MM.1S (cell line): ENCODE results near the gene ZDHHC11.
"Not testable (repeated sequence)": the region's sequence is repeated elsewhere in the genome, so short reads cannot be mapped to it uniquely, and the experiment has no call there.

Experiments used
- DNase-seq: peaks from one replicate; pipeline ENCODE4 v3.0.0-alpha.2; 2015
- H2AFZ ChIP-seq: fragments of 300-600 bp; sonication (generic); 2 replicates; pipeline ENCODE4 v1.6.0; 2016; ENCODE audit warnings: antibody characterized with exemption, low read length
- H3F3A ChIP-seq: fragments of 300-600 bp; sonication (generic); 2 replicates; pipeline ENCODE4 v1.6.1; 2016; ENCODE audit warnings: mild to moderate bottlenecking, antibody characterized with exemption, low read length, moderate library complexity, mixed read lengths; ENCODE audit not compliant: insufficient read depth
- H3K27ac ChIP-seq: fragments of 300-600 bp; sonication (generic); 2 replicates; pipeline ENCODE4 v1.5.1; 2016; ENCODE audit warnings: mild to moderate bottlenecking, low read length
- H3K27me3 ChIP-seq: fragments of 300-600 bp; sonication (generic); replicated peaks from 2 replicates; pipeline ENCODE4 v1.6.0; 2016; ENCODE audit warnings: low read length; ENCODE audit not compliant: insufficient read depth
- H3K36me3 ChIP-seq: fragments of 300-600 bp; sonication (generic); replicated peaks from 2 replicates; pipeline ENCODE4 v1.6.1; 2016; ENCODE audit warnings: mild to moderate bottlenecking, low read length, mixed read lengths; ENCODE audit not compliant: insufficient read depth
- H3K4me1 ChIP-seq: fragments of 300-600 bp; sonication (generic); 2 replicates; pipeline ENCODE4 v1.6.1; 2016; ENCODE audit warnings: low read length, mixed read lengths
- H3K4me2 ChIP-seq: fragments of 300-600 bp; sonication (generic); 2 replicates; pipeline ENCODE4 v1.6.0; 2016; ENCODE audit warnings: low read depth, low read length
- H3K4me3 ChIP-seq: fragments of 300-600 bp; sonication (generic); 2 replicates; pipeline ENCODE4 v1.5.1; 2016; ENCODE audit warnings: low read length, mixed read lengths
- H3K79me2 ChIP-seq: fragments of 300-600 bp; sonication (generic); 2 replicates; pipeline ENCODE4 v1.6.1; 2016; ENCODE audit warnings: mixed run types, low read length, mixed read lengths
- H3K9ac ChIP-seq: fragments of 300-600 bp; sonication (generic); 2 replicates; pipeline ENCODE4 v1.6.1; 2016; ENCODE audit warnings: low read length, mixed read lengths
- H3K9me2 ChIP-seq: fragments of 300-600 bp; sonication (generic); replicated peaks from 2 replicates; pipeline ENCODE4 v1.6.1; 2016; ENCODE audit warnings: mild to moderate bottlenecking, low read length, mixed read lengths; ENCODE audit not compliant: insufficient read depth
- H3K9me3 ChIP-seq: fragments of 300-600 bp; sonication (generic); replicated peaks from 2 replicates; pipeline ENCODE4 v1.6.1; 2016; ENCODE audit warnings: mild to moderate bottlenecking, low read length, mixed read lengths; ENCODE audit not compliant: insufficient read depth
- H4K20me1 ChIP-seq: fragments of 300-600 bp; sonication (generic); 2 replicates; pipeline ENCODE4 v1.6.1; 2016; ENCODE audit warnings: mild to moderate bottlenecking, low read length, moderate library complexity, mixed read lengths; ENCODE audit not compliant: insufficient read depth

ZDHHC11 gene

DNA sequence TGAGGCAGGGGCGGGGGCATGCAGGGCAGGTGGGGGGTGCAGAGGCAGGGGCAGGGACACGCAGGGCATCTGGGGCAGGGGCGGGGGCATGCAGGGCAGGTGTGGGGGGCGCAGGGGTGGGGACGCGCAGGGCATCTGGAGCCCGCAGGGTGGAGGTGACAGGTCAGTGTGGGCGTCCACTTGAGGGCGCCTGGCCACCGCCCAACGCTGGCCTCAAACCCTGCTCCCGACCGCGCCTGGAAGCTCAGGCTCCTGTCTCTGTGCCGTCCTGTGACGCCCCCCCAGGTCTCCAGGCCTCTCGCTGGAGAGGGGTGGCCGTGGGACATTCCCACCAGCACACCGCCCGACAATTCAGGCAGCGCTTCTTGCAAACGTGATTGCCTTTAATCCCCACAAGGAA lies 6.9 kb downstream of the ZDHHC11 start:
- H3K4me1 ChIP-seq, H3K9me3 ChIP-seq, H3K4me3 ChIP-seq, H2AFZ ChIP-seq, H3K79me2 ChIP-seq, H3K4me2 ChIP-seq, H3F3A ChIP-seq, H3K9ac ChIP-seq, DNase-seq, H3K27ac ChIP-seq, H3K9me2 ChIP-seq, H4K20me1 ChIP-seq, H3K36me3 ChIP-seq, H3K27me3 ChIP-seq: not testable (repeated sequence)

DNA sequence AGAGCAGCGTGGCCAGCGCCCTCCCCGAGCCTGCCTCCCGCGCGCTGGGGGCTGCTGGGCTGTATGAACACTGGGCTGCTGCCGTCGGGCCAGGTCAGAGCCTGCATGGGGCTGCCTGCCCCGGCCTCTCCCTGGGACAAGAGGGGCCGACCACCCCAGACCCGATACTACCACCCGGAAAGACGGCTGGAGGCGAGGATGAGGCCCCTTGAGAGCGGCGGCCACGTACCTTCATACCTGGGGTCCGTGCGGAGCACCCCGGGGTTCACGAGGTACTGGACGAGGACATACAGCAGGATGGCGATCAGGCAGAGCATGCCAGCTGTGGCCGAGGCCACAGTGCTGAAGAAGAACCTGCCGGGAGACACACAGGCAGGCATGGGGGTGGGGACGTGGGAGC lies 7.4 kb downstream of the ZDHHC11 start:
- H2AFZ ChIP-seq, H3K9me3 ChIP-seq, H3K9me2 ChIP-seq, H4K20me1 ChIP-seq, H3K4me3 ChIP-seq, DNase-seq, H3K9ac ChIP-seq, H3F3A ChIP-seq, H3K79me2 ChIP-seq, H3K4me1 ChIP-seq, H3K27ac ChIP-seq, H3K36me3 ChIP-seq, H3K4me2 ChIP-seq, H3K27me3 ChIP-seq: not testable (repeated sequence)

DNA sequence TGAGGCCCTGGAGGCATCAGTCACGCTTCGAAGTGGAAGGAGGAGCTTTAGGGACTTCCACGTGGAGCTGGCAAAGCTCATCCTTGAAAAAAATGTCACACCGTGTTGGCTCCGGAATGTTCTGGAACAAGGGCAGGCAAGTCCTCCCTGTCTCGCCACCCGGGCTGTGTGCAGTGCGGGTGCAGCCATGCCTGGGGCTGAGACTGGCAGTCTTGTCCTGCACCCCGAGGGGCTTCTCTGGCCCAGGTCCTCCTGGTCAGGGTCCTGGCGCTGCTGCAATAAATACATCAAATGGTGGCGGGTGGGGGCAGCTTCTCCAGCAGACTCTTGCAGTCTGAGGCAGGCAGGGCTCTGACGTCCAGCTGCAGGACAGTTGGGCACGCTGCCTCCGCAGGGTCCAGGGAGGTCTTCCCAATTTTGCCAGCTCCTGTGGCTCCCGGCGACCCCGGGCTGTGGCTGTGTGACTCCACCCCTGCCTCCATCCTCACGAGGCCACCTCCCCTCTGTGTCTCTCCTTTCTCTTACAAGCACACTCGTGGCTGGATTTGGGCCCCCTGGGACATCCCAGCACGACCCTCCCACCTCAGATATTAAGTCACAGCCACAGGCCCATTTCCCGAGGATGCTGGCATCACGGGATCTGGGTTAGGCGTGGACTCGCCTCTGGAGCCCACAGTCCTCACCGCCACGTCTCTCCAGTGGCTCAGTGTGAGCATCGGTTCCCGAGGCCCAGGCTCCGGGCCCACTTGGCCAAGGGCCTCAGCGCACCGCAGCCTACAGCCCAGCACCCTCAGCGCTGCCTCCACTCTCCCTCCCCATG lies 8.2 kb downstream of the ZDHHC11 start:
- not testable (repeated sequence) for H3K9me3 ChIP-seq, DNase-seq, H3K9me2 ChIP-seq, H2AFZ ChIP-seq, H3K27ac ChIP-seq, H3K36me3 ChIP-seq, H3K79me2 ChIP-seq, H3K9ac ChIP-seq, H4K20me1 ChIP-seq, H3K4me2 ChIP-seq, H3K27me3 ChIP-seq, H3K4me1 ChIP-seq, H3K4me3 ChIP-seq, H3F3A ChIP-seq

DNA sequence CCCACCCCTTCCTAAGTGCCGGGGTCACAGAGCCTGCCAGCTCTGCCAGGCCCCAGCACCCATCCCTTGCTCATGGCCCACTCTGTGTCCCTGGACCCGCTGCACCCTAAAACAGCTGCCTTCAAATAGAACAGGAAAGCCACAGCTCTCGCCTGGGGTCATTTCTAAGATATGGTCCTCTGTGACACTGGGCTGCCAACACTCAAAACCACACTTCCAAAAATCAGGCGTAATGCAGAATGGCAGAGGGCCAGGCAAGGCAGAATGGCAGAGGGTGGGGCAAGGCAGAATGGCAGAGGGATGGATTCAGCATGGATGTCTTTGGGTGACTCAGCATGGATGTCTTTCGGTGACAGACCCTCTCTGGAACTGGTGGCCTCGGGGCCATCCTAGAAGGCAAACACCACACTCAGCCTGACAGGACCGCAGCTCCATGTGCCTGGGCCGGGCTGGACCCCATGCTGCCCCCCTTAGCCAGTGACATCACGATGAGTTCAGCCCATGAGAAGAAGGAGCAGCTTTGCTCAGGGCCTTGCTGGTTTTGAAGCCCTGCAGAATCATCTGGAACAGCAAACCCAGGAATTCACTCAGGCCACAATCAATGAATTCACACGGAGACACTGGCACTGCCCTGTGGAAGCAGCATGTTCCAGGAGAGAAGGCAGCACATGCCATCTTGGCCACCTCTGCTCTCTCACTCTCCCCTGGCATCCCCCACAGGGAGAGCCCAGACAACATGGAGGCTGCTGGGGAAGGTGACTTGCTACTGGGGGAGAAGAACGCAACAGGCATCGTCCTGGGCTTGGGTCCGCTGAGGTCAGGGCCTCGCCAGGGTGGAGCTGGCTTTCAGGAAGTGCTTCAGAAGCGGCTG lies 9.0 kb downstream of the ZDHHC11 start:
- not testable (repeated sequence) for H3K4me2 ChIP-seq, H3K4me3 ChIP-seq, H3K36me3 ChIP-seq, H2AFZ ChIP-seq, H3K4me1 ChIP-seq, H3K9me2 ChIP-seq, H3K9ac ChIP-seq, H3K27ac ChIP-seq, H3K27me3 ChIP-seq, H3K9me3 ChIP-seq, H3F3A ChIP-seq, H4K20me1 ChIP-seq, DNase-seq, H3K79me2 ChIP-seq

DNA sequence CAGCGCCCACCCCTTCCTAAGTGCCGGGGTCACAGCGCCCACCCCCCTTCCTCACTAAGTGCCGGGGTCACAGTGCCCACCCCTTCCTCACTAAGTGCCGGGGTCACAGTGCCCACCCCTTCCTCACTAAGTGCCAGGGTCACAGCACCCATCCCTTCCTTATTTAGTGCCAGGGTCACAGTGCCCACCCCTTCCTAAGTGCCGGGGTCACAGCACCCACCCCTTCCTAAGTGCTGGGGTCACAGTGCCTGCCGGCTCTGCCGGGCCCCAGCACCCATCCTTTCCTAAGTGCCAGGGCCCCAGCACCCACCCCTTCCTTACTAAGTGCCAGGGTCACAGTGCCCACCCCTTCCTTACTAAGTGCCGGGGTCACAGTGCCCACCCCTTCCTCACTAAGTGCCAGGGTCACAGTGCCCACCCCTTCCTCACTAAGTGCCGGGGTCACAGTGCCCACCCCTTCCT lies 9.8 kb downstream of the ZDHHC11 start:
- H3K9me2 ChIP-seq, DNase-seq, H4K20me1 ChIP-seq, H3K4me2 ChIP-seq, H3K27me3 ChIP-seq, H3F3A ChIP-seq, H3K79me2 ChIP-seq, H3K4me1 ChIP-seq, H3K36me3 ChIP-seq, H3K9me3 ChIP-seq, H3K27ac ChIP-seq, H3K9ac ChIP-seq, H2AFZ ChIP-seq, H3K4me3 ChIP-seq: not testable (repeated sequence)

DNA sequence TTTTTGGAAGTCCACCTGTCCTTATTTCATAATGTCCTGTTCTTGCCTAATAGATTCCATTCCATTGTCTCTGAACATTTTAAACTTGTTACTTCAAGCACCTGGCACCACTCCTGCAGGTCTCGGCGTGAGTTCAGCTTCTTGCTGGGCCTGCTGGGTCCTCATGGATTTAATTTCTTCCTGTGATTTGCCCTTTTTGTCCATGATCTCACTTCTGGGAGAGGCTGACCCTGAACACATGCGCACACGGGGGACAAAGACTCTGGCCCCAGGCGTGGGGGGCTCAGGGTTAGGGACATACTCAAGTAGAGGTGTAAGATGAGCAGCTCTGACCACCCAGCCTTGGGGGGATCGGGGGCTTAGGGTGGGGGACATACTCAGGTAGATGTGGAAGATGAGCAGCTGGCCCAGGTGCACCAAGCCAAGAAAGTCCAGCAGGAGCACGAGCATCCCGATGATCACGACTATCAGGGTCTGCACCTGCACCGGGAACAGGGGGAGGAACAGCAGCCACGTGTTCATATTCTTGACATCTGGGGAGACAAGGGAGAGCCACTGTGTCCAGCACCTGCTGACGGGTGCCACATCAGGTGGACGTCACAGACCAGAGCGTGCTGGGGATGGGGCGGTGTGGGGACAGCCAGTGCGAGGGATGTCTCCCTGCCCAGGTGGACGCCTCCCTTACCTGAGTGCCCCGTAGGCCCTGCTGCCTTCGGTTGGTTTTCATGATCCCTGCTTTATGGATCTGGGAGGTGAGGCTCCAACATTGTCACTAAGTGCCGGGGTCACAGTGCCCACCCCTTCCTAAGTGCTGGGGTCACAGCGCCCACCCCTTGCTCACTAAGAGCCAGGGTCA lies 10.4 kb downstream of the ZDHHC11 start:
- not testable (repeated sequence) for H3K27ac ChIP-seq, H2AFZ ChIP-seq, H3K27me3 ChIP-seq, H3K4me3 ChIP-seq, H3K9me3 ChIP-seq, H3F3A ChIP-seq, H3K79me2 ChIP-seq, H3K9me2 ChIP-seq, H4K20me1 ChIP-seq, DNase-seq, H3K4me1 ChIP-seq, H3K9ac ChIP-seq, H3K36me3 ChIP-seq, H3K4me2 ChIP-seq

DNA sequence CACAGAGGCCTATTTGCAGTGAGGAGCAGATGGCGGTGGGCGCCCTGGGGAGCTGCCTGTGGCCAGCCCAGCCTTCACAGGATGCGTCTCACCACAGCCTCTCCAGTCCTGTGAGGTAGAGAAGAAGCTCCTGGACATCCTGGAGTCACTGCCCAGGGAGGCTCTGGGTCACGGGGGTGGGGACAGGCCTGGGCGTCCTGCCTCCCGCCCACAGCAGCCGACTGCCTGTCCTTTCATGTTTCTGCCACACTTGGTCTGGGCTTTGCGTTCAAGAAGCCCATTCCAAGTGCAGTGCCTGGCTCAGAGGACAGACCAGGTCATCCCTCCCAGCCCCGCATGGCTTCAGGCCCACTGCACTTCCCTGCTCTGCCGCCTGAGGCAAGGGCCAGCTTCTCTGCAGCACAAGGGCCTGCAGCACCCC lies 12.3 kb downstream of the ZDHHC11 start:
- H3K79me2 ChIP-seq, H3K27ac ChIP-seq, H4K20me1 ChIP-seq, H3K27me3 ChIP-seq, H3K4me3 ChIP-seq, H3K9ac ChIP-seq, H3F3A ChIP-seq, H3K4me2 ChIP-seq, H3K9me3 ChIP-seq, H3K4me1 ChIP-seq, H2AFZ ChIP-seq, DNase-seq, H3K36me3 ChIP-seq, H3K9me2 ChIP-seq: not testable (repeated sequence)
